ENCODE data around the gene RALGAPA2.

DNA sequence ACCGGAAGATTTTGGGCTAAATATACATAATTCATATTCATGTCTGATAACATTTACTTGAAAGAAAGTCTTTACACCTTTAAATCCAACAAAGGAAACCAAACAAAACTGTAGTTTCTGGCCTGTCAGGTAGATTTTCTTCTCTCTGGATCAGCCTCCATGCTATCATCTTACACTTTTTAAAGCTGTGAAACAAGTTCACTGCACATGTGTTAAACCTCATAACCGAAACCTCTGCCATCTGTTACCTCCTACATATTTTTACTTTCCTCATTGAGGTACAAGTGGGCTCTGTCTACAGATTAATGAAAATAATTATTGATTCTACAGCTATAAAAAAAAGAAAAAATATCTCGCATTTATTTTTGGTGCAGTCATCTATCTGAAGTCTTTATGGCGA lies 149.9 kb downstream of the RALGAPA2 start:
- TF ChIP-seq CTCF (IDR thresholded peaks at IDR 0.05; ENCODE audit: low read depth, low read length) = no peak
- no peak for TF ChIP-seq EZH2phosphoT487 (IDR thresholded peaks at IDR 0.05; ENCODE audit: low read depth)

All from OCI-LY3 (cell line).